ENCODE measurements around the gene TIAM2.

DNA sequence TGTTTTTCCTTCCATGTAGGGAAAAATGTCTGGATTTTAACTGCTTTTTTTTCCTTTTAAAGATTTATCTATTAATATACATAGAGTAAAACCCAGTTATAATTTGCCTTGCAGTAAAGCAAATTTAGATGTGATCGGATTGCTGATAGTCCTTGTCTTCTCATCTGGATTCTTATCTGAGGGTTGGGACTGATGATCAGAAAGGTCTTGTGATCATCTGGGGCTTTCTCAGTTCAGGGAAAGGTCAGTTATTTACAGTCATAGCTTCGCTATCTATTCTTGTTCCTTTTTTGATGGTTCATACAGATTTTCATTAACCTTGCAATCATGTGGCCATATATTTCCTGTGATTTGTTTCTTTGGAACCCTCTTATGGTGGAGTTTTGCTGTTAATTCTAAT lies 204.9 kb downstream of the TIAM2 start:
- TF ChIP-seq CTCF (conservative IDR thresholded peaks at IDR 0.05; ENCODE audit: low read length), result no peak
- TF ChIP-seq EZH2phosphoT487 (IDR thresholded peaks at IDR 0.05; ENCODE audit: borderline replicate concordance, low read depth, low read length), result no peak
